A172 (cell line): ENCODE data around the gene MAMDC4. TPM values are rescaled to one million over a fixed set of nuclear protein-coding genes. Genes with fewer than 3 reads are reported as not detected.
"Not testable (repeated sequence)": the region's sequence is repeated elsewhere in the genome, so short reads cannot be mapped to it uniquely, and the experiment has no call there.

Experiments
- DNase-seq: peaks from one replicate; pipeline ENCODE4 v3.0.0-alpha.2; 2015; ENCODE audit warnings: low spot score
- total RNA-seq: library from RNA; depleted of rRNA; stranded (reverse); fragments of >200 nt; shearing (Covaris generic); gene quantifications from 2 replicates; pipeline ENCODE4 v1.2.3, GENCODE V29; 2014

The MAMDC4 gene
- total RNA-seq, 1 experiment from 2014 or later, result 7.3 TPM

DNA sequence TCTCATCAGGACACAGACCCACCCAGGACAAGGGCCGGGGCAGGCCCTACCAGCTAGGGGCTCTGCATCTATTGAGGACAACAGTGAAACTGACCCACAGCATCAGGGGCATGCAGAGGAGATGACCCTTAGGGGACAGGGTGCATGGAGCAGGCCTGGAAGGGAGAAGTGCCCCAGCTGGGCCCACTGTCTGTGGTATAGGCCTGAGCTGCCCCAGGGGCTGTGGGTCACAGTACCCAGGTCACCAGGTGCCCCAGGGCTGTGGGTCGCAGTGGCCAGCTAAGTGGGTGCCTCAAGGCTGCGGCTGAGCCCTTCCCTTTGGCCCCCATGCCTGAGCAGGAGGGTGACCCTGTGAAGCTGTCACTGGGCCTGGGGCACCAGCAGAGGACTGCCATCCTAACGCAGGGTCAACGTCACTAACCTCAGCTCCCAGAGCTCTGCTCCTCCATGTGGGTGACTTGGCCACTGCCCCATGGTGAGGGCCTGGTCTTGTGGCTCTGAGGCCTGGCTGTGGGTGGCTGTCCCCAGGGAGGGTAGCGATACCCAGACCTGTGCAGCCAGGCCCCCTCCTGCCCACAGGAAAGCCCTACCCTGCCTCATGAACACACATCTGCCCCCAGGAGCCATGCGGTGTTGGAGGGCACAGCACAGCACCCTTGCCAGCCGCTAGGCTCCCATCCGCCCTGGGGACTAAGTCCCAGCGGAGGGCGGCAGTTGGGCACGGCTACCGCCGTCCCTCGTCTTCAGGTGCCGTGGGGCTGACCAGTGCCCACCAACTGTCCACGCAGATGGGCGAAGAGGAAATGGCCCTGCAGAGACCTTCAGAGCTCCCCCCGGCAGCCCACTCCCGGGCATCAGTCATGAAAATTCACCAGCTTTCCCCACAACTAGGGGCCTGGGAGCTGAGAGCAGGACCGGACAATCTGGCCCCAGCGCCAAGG lies 9.1 kb downstream of the MAMDC4 start:
- DNase-seq, result no peak

DNA sequence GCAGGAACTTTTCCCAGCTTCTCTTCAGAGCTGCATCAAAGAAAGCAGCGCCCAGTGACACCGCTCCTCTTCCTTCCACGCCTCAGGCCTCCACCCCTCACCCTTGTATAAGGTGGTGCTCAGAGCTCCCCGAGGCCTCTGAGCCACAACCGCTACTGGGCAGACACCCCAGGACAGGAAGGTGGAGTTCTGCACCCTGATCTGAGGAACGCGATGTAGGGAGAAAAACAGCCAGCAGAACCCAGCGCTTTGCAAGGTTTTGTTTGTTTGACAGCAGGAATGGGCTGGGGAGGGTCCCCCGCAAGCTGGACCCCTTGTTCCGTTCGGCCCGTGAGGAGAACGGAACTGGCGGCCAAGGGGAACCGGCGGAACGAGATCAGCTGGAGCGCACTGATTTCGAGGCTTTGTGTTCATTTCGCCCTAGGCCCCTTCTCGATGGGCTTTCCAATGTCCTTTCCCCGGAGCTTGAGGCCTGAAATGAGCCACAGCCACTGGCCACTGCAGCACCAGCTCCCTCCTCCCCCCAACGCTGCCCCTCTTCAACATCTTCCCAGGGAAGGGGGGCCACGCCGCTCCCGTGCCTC lies 9.8 kb downstream of the MAMDC4 start:
- no peak for DNase-seq

DNA sequence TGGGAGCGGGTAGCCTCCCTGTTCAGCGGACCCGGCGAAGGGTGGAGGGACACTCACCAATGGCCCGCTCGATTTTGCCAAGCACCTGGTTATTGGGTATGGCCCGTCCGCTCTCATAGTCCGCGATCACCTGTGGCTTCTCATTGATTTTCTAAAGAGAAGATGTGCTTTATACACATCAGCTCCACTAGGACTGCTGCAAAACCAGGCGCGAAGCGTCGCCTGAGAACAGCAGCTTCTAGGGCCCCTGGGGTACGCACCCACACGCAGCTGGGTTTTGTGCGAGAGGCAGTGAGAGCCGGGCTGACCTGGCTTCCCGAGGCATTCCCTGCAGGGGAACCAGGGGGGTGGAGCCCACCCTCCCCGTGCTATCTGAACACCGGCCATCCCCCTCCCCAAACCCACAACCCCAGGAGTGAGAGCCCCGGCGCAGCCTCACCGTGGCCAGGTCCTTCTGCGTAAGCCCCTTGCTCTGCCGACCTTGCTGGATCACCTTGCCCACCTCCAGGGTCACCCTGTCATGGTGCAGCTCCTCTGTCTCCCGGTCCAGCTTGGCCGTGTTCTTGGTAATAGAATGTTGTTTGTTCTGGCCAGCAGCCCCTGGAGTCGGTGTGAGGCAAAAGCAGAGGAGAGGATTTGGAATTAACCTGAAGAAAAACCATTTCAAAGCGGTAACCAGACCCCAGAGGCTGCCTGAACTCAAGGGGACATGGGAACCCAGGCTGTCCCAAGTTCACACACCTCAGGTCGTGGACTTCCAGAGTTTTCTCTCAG lies 10.9 kb downstream of the MAMDC4 start:
- no peak for DNase-seq

DNA sequence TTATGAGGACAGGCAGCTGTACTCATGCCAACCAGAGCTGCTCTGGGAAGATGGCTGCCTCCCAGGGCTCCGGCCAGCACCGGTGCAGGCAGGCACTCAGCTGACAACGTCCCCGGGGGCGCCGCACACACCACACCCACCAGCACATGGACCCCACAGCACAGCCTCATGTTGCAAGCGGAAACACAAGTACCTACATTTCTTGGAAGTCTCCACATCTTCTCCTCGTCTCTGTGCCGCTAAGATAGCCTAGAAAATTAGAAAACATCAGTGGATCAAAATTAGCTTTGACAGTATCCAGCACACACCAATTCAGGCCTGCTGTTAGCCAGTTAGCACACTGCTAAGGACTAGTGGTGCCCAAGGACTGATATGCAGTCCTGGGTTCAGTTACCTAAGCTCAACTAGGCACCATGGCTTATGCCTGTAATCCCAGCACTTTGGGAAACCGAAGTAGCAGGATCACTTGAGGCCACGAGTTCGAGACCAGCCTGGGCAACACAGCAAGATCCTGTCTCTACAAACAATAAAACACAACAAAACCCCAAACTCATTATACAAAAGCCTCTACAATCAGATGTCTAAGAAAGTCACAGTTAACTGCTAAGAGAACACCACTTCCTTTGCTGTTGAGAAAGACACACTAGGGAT lies 11.6 kb downstream of the MAMDC4 start:
- DNase-seq, result no peak

DNA sequence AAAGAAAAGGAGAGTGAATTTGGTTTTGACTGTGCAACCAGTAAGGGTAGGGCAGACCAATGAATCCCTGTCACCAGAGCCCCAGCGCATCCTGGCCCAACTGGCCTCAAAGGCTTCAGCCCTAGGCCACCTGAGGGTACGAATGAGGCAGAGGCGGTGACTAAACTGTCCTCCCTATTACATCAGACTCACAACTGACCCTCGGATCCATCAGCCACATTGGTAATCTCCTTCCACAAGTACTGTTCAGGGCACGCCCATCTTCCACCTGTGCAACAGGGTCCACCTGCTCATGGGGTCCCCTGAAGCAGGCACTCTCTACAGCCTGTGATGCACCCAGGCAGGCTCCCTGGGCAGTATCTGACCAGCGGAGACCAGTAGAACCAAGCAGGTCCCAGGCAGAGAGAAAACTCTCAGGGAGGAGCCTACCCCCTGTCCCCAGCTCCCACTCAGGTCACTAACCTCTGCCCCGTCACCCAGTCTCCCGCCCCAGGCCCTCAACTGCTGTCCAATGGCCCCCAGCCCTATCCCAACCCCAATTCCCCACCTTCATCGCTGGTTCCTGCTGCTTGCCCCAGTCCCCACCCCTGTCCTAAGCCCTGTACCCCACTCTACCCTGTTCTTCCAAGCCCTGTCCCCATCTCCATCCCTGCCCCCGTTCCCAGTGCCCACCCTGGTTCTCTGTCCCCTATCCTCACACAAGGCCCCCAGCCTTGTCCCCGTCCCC lies 13.1 kb downstream of the MAMDC4 start:
- no peak for DNase-seq

DNA sequence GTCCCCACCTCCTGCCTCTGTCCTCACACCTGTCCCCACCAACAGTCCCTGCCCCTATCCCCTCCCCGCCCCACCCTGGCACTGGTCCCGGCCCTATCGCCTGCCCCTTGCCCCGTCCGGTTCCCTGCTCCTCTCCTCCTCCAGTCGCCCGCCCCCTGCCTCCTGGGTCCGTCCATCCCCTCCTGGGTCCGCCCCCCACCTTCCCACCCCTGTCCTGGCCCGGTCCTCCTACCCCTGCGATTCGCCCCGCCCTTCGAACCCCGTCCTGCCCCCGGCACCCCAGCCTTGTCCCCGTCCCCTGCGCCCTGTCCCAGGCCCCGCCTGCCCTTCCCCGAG lies 13.6 kb downstream of the MAMDC4 start:
- DNase-seq, result no peak

DNA sequence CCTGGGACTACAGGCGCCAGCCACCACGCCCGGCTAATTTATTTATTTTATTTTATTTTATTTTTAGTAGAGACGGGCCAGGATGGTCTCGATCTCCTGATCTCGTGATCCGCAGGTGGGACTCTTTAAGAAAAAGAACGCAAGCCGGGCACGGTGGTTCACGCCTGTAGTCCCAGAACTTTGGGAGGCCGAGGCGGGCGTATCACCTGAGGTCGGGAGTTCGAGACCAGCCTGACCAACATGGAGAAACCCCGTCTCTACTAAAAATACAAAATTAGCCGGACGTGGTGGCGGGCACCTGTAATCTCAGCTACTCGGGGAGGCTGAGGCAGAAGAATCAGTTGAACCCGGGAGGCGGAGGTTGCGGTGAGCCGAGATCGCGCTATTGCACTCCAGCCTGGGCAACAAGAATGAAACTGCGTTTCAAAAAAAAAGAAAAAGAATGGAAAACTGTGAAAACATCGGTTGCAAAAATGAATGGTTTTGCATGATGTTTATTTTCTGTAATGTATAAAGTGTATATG lies 14.8 kb downstream of the MAMDC4 start:
- DNase-seq, result not testable (repeated sequence)

DNA sequence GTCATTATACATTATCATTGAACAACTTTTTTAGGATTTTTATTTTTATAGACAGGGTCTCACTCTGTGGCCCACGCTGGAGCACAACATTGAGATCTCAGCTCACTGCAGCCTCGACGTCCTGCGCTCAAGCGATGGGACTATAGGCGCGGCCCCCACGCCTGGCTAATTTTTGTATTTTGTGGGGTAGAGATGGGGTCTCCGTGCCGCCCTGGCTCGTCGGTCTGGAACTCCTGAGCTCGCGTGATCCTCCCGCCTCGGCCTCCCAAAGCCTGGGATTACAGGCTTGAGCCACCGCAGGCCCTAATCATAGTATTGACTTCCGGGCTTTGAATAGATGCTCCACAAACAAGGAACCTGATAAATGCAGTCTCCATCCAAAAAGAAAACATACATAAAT lies 15.3 kb downstream of the MAMDC4 start:
- DNase-seq, result no peak

DNA sequence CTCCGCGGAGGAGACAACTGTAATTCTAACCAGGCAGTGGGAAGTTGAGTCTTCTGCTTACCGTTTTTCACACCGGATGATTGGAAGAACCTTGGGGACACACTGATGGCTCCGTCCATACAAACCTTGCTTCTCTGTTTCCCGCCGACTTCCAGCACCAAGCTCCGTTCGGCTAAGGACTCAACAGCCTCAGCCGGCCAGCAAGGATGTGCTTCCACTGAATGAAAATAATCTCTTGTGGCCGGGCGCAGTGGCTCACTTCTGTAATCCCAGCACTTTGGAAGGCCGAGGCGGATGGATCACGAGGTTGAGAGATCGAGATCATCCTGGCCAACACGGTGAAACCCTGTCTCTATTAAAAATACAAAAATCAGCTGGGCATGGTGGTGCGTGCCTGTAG lies 15.8 kb downstream of the MAMDC4 start:
- no peak for DNase-seq

DNA sequence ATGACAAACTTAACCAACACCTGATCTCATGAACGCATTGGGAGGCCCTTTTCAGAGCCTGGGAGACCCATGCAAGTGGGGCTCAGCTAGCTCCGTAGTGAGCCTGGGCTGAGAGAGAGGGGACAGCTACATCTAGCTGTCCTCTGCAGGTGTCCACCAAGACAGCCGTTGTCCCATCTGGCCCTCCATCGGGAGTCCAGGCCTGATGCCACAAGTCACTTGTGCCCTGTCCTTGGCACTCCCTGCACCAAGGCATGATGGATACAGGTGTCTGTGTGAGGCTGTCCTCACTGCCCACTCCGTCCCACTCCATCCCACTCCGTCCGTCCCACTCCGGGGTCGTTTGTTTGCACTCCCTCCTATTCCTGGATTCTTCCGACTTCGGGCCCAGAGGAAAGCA lies 16.5 kb downstream of the MAMDC4 start:
- no peak for DNase-seq

DNA sequence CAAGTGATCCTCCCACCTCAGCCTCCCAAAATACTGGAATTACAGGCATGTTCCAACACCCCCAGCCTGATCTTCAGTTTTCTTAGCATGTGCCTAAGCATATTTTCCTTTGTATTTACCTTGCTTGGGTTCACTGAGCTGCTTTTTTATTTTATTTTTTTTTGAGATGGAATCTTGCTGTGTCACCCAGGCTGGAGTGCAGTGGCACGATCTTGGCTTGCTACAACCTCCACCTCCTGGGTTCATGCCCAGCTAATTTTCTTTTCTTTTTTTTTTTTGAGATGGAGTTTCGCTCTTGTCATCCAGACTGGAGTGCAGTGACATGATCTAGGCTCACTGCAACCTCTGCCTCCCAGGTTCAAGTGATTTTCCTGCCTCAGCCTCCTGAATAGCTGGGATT lies 17.5 kb downstream of the MAMDC4 start:
- DNase-seq, result not testable (repeated sequence)

DNA sequence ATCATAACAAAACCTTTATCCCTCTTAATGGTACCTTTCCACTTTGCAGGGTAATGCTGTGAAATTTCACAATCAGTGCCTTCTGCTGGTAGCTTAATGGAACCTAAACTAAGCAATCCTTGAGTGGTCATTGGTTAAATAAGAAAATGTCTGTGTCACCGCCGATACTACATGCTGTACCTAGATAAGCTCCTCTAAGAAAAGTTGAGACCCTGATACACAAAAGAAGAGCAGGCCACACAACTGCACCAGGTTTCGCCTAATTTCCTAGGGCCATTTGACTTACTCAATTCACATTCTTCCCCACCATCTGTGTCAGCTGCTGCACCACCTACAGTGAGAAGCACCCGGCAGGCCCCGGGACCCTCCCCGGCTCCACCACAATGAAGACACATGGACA lies 23.0 kb downstream of the MAMDC4 start:
- DNase-seq, result no peak

DNA sequence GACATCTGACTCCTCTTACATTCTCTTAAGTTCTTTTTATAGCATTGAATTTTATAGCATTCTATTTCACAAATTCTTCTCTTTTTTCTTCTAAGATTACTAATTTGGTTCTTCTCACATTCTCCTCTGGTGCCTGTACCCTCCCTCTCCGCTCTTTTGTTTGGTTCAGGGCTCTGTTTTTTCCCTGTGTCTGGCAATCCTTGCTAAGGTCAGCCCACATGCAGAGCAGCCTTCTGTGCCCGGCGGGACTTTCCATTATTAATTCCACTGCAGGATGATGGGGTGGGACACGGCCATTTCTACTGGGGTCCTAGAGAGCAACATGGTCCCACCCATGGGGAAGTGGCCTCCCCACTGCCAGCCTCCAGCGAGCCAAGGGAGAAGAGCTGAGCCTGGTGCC lies 24.3 kb downstream of the MAMDC4 start:
- DNase-seq, result no peak

DNA sequence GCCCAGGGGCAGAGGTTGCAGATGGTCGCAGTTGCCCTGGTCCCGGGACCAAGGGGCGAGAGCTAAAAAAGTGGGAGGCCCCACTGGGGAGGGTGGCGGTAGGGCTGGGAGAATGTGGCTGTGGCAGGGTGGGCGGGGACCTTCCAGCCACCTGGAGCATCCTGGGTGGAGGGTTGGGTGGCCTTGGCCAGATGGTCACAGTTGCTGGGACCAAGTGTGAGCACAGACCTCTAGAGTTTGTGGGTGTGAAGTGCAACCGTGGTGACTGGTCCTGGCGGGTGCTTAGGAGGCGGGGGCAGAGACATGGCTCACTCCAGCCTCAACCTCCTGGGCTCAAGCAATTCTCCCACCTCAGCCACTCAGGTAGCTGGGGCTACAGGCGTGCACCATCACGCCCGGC lies 28.5 kb downstream of the MAMDC4 start:
- no peak for DNase-seq

DNA sequence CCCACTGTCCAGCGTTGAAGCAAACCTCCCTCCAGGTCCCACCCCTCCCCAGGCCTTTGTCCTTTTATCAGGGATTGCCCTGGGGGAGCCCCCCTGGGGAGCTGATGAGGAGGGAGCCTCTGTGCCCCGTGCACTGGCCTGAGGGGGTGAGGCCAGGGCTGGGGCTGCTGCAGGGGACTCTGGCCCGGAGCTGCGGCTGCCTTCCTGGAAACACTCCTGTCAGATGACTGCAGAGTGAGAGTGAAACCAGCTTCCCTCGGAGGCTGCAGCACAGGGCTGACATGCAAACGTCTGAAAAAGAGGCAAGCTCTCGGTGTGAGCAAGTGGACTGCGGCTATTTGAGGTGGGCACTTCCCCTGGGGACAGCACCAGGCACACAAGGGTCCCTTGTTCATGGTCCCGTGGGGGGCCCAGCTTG lies 29.6 kb downstream of the MAMDC4 start:
- peak; percentile 74 for DNase-seq

DNA sequence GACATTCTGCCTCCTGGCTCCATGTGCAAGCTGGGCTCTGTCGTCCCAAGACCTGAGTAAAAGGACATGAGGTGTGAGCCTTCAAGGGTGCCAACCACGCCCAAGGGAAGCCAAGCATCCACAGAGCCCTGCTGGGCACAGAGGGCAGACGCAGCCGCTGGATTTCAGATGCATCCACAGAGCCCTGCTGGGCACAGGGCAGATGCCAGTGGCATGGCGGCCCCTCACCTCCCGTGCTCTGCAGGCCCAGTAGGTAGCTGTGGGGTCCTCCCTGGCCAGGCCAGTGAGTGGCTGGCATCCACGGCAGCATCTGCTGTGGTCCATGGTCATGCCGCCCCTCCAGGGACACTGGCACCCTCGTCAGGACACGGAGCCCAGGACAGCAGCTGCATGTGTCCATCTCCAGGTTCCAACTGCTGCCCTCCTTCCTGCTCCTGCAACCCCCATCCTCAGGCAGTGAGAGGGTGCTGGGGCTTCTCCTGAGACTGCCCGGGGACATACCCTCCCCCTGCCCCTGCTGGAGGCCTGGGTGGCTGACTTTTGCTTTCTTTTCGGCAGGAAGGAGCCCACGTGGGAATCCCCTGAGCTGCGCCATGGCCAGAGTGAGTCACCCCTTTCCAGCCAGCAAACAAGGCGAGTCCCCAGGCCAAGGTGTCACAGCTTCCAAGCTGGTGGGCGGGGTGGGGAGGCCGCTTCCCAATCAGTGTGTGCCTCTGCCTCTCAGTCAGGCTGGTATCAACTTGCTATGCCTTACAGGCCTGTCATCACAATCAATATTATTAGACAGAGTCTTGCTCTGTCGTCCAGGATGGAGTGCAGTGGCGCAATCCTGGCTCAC lies 30.2 kb downstream of the MAMDC4 start:
- DNase-seq, result peak; percentile 99

DNA sequence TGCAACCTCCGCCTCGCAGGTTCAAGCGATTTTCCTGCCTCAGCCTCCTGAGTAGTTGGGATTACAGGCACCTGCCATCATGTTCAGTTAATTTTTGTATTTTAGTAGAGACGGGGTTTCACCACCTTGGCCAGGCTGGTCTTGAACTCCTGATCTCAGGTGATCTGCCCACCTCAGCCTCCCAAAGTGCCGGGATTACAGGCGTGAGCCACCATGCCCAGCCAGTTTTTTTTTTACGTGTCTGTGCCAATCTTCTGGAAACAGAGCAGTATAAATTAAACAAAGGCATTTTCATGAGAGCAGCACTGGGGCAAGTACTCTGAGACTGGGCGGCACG lies 30.8 kb downstream of the MAMDC4 start:
- not testable (repeated sequence) for DNase-seq

DNA sequence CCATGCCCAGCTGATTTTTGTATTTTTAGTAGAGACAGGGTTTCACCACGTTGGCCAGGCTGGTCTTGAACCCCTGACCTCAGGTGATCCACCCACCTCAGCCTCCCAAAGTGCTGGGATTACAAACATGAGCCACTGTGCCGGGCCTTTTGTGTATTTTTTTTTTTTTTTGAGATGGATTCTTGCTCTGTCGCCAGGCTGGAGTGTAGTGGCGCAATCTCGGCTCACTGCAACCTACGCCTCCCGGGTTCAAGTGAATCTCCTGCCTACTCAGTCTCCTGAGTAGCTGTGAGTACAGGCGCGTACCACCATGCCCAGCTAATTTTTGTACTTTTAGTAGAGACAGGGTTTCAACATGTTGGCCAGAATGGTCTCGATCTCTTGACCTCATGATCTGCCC lies 31.5 kb downstream of the MAMDC4 start:
- not testable (repeated sequence) for DNase-seq

DNA sequence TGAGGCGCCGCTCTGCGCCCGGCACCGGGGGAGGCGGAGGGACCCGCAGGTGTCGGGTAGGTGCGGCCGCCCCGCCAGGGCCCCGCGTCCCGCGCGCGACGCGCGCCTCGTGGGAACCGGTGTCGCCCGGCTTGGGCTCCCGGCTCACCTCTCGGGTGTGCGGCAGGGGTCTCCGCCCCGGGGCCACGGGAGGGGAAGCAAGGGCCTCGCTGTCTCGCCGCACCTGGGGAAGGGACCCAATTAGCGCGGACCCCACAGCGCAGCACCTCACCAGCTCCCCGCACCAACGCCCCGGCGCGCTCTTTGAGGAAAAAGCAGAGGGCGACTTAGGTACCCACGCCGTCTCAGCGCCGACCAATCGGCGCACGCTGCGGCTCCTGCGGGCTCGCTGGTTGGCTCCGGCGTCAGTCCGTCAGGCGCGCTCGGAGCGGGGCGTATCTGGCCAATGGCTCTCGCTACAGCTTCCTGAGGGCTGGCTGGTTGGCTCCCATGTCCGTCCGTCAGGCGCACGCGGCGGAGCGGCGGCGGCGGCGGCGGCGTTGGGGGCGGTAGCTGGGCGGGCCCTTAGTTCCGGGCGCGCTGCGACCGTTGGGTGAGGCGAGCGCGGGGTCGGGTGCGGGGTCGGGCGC lies 33.9 kb downstream of the MAMDC4 start, which contains the start of gene TRAF2:
TRAF2 (plus strand) TSS at position 567 of the 629 bp plus-strand sequence. CDS start 12,225 bp downstream, outside the sequence.
- peak; percentile 98 for DNase-seq
